ENCODE measurements around the gene ZNF202.

The ZNF202 gene

DNA sequence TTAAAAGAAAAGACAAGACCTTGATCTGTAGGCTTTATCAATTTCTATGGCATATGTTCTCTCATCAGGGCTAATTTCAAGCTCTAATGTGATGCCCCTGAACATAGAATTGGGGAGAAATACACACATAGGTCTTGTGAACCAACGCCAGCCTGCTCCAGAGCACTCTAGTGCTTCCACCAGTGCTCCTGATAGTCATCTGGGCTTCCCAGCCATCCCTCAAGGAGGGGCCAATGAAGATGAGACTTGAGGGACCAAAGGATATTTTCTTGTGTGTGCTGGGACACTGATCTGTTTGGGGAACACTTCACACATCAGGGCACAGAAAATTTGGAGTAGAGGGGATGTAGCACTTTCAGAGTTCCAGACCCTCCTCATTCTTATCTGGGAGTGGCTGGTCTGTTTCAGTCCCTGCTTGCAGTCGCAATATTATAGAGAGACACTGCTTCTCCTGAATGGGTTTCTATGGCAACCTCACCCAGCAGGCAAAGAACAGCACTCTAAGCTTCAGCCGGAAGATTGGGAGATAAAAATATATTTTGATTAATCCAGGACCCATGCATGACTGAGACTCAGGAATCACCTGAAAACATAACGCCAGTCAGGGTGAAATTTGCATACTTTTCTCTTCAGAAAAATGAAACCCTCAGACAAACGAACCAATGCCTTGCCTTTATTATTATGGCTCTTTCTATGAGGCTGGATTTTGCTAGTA lies 58.6 kb downstream of the ZNF202 start:
- DNase-seq (ENCODE audit: low read depth in 3 of 3), result no peak

DNA sequence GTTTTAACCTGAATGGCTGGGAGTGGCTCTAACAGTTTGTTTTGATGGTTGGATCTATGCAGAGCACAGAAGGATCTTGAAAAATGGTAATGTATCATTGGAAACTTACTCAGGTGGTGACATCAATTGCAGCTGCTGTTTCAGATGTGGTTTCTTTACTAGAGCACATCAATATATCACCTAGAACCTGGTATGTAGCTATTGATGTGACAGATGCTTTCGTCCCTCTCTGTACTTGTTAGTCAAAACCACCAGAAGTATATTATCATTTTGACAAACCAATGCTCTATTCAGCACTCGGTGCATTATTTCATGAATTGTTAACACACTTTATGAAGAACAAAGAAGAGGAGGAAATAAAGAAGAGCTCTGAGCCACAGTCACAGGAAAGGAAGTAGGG lies 60.4 kb downstream of the ZNF202 start:
- DNase-seq (ENCODE audit: low read depth in 3 of 3), result no peak

DNA sequence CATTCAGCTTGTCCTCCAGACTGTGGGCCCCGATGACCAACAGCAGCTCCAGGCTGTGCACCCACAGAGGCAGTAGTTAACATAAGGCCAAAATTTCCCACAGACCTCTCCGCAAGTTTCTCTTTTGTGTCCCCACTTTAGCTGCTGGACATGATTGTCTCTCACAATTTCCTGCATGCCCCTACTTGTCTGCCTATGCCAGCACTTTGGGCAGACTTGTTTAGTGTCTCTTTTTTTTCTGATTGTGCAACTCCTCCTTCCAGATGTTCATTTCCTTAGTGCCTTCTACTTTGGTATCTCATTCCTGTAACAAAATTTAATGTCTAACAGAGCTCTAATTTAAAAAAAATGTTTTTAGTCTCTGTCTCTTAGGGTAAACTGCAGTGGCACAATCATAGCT lies 63.2 kb downstream of the ZNF202 start:
- DNase-seq (ENCODE audit: low read depth in 3 of 3), result no peak

DNA sequence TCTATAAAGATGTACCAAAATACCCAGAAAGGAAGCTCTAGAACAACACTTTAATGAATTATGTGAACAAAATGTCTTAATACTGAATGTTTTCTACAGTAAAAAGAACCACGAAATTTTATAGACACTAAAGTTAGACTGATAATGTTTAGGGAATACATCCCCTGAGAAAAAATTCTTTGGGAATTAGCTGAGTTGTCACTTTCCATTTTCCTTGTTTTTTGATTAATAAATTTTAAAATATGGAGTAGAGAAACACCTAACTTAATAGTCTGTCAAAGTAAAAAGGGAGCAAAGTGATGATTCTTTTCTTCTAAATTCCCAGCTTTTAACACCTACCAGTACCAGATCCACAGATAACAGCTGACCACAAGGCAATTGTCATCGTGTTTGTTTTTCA lies 64.0 kb downstream of the ZNF202 start:
- DNase-seq (ENCODE audit: low read depth in 3 of 3), result no peak

DNA sequence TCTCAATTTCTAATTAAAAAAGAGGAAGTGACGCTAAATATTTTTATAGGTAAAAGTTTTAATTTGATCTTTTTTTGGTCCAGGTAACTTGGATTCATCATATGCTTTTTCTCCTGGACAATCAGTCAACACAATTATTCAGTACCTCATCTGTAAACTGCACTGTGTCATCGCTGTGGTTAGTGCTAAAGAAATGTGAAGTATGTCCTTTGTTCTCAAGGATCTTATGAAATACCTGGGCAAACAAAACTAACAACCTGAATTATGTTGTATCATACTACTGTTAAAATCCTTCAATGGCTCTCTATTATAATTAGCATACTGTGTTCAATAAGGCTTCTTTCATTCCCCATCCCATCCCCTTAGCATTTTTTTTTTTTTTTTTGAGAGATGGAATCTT lies 67.2 kb downstream of the ZNF202 start:
- DNase-seq (ENCODE audit: low read depth in 3 of 3), result no peak

Data from stimulated activated CD4-positive, alpha-beta T cell treated with anti-CD3 and anti-CD28 coated beads, TNF-alpha, amount 100 ng/mL, for 4 hours (primary cell).